Retinal pigment epithelial cell (primary cell): Measurements from ENCODE around the gene RPS6KB1.
"Not testable (repeated sequence)": the region's sequence is repeated elsewhere in the genome, so short reads cannot be mapped to it uniquely, and the experiment has no call there.

Experiments used
- DNase-seq: peaks from one replicate; pipeline ENCODE4 v3.0.0-alpha.2; 2010; ENCODE audit warnings: low read depth
- H3K4me3 ChIP-seq: 2 replicates; pipeline ENCODE4 v1.5.1; 2011; ENCODE audit warnings: mild to moderate bottlenecking, low read length, control low read depth, moderate library complexity
- TF ChIP-seq, protein P1 (sequence below): conservative IDR thresholded peaks from 2 replicates; pipeline ENCODE4 v1.5.1; 2011; ENCODE audit warnings: low read depth, low read length, control low read depth, inconsistent platforms

The RPS6KB1 gene

DNA sequence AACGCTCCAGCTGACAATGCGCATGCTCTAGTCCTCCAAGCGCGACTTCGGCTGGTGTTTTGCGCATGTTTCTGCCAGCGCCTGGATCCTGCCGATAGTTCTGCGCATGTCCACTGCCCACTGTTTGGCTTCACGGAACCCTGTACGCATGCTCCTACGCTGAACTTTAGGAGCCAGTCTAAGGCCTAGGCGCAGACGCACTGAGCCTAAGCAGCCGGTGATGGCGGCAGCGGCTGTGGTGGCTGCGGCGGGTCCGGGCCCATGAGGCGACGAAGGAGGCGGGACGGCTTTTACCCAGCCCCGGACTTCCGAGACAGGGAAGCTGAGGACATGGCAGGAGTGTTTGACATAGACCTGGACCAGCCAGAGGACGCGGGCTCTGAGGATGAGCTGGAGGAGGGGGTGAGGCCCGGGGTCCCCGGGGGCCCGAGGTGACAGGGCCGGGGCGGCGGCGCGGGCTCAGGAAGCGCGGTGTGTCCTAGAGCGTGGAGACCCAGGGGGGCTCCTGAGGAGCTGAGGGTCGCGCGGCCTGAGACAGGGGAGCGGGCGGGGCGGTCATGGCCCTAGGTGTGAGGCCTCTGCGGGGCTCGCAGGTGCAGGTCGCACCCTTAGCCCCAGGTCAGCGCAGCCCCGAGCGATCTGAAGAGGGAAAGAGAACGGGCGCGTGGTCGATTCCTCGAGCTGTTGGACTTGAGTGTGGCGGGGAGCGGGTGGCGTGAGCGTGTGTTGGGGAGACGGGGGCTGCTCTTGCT lies at the start of gene RPS6KB1, which contains the start of gene TUBD1:
TSS of gene RPS6KB1 (plus strand) at position 198 of the 752 bp plus-strand sequence. CDS start at position 262, 64 bp downstream.
TSS of gene TUBD1 (minus strand) at position 20 of the 752 bp plus-strand sequence. CDS start 1,941 bp downstream, outside the sequence.
- TF ChIP-seq, protein P1, sequence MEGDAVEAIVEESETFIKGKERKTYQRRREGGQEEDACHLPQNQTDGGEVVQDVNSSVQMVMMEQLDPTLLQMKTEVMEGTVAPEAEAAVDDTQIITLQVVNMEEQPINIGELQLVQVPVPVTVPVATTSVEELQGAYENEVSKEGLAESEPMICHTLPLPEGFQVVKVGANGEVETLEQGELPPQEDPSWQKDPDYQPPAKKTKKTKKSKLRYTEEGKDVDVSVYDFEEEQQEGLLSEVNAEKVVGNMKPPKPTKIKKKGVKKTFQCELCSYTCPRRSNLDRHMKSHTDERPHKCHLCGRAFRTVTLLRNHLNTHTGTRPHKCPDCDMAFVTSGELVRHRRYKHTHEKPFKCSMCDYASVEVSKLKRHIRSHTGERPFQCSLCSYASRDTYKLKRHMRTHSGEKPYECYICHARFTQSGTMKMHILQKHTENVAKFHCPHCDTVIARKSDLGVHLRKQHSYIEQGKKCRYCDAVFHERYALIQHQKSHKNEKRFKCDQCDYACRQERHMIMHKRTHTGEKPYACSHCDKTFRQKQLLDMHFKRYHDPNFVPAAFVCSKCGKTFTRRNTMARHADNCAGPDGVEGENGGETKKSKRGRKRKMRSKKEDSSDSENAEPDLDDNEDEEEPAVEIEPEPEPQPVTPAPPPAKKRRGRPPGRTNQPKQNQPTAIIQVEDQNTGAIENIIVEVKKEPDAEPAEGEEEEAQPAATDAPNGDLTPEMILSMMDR, result no peak
- peak; percentile 99 for DNase-seq
- peak within 1 kb of the TSS; percentile 71 for H3K4me3 ChIP-seq

DNA sequence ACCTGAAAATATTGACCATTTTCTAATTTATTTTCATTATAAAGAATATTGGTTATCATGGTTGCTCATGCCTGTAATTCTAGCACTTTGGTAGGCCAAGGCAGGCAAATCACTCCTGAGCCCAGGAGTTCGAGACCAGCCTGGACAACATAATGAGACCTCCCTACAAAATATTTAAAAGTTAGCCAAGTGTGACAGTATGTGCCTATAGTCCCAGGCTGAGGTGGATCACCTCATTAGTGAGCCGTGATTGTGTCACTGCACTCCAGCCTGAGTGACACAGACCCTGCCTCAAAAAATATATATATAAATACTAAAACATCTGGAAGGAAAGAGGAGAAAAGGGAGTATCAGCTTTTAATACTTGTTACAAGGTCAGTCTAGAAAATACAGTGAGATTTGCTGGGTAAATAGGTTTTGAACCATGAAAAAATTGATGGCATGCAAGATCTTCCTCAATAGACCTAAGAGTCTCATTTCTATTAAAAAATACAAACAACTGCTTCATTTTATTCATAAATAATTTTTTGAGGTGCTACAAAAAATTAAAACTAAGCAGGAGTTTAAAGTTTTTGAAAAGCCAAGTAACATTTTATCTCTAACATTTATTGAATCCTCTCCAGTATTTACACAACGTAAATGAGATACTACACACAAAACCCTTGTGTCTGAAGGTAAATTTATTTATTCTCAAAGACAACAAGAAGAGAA lies 47.9 kb upstream of the RPS6KB1 start:
- TF ChIP-seq, protein P1, result no peak
- no peak overlapping the region for H3K4me3 ChIP-seq
- DNase-seq, result no peak

DNA sequence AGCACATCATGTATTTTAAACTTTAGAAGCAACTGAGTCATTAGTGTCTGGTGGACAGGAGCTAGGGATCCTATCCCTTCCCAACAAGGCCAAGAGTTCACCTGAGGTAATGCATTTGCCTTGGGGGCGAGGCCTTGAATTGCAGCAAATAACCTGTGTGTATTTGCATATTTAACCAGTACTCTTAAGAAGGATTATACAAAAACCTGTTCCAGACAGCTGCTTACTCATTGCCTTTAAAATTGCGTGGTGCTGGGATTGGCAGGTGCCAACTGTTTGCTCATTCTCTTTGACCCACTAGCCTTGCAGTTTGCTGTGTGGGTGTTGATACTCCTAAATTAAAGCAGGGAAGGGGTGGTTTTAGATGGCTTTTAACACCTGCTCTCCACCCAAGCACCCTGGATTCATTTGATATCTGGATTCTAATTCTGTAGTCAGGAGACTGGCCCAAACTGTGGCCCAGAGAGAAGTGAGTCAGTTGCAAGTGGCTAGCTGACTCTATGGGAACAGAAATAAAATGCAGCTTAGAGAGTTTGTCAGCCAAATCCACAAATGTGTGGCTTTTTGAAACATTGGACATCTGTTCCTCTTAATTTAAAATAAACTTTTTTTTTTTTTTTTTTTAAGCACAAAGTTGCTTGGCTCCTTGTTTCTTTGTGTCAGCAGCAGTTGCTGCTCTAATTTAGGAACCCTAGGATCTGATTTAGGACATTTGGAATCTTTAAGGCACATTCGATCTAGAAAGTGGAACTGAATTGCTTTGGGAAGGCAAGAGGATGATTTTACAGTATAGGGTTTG lies 47.1 kb upstream of the RPS6KB1 start:
- no peak overlapping the region for H3K4me3 ChIP-seq

DNA sequence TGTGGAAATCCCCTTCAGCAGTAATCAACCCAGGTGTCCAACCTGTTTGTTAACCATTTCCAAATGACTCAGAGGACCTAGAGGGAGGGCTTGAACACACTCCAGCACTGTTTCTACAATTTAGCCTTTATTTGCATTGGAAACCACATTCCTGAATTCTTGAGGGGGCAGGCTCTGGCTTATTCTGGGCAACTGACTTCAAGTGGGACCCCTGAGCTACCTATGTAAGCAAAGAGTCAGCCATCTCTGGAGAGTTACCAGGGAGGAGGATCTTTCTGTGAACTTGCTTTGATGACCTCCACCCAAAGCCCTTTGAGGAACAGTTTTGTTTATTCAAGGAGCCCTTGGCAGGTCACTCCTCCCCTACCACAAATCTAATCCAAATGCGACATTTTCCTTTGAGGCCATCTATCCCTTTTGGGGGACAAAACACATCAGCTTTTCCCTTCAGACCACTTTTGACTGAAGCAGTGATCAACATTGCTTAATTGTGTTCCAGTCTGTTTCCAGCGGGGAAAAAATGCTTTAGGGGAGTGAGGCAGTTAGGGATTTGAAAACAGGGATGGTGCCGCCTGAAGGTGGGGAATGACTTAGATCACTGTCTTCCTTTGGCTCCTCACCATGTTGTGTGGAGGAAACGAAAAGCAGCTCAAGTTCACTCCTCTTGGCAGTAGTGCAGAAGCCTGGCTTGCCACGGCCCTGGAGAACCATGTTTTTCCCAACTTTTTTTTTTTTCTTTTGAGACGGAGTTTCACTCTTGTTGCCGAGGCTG lies 46.3 kb upstream of the RPS6KB1 start:
- TF ChIP-seq, protein P1, result no peak
- no peak for DNase-seq
- H3K4me3 ChIP-seq, result no peak overlapping the region

More for the DNA sequence above, 47.1 kb upstream of the RPS6KB1 start:
- TF ChIP-seq, protein P1, result no peak
- no peak for DNase-seq

DNA sequence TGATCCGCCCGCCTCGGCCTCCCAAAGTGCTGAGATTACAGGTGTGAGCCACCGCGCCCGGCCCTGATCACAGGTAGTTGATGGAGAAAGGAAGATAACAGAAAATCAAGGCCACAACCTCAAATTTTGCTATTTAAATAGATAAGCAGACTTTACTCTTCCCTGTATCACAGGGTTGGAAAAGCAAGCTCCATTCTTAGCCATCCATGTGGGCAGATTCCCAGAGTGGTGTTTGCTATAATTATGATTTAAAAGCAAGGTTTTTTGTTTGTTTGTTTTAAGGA lies 44.6 kb upstream of the RPS6KB1 start:
- TF ChIP-seq, protein P1, result no peak
- no peak overlapping the region for H3K4me3 ChIP-seq
- DNase-seq, result no peak

DNA sequence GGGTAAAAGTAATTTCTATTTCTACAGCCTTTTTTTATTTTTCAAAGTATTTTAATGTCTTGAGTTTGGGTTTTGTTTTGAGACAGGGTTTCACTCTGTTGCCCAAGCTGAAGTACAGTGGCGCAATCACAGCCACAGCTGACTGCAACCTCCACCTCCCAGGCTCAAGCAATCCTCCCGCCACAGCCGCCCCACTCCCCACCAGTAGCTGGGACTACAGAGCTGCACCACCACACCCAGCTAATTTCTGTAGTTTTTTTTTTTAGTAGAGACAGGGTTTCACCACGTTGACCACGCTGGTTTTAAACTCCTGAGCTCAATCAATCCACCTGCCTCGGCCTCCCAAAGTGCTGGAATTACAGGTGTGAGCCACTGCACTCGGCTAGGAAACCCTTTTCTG lies 44.1 kb upstream of the RPS6KB1 start:
- no peak overlapping the region for H3K4me3 ChIP-seq
- TF ChIP-seq, protein P1, result no peak
- DNase-seq, result no peak

DNA sequence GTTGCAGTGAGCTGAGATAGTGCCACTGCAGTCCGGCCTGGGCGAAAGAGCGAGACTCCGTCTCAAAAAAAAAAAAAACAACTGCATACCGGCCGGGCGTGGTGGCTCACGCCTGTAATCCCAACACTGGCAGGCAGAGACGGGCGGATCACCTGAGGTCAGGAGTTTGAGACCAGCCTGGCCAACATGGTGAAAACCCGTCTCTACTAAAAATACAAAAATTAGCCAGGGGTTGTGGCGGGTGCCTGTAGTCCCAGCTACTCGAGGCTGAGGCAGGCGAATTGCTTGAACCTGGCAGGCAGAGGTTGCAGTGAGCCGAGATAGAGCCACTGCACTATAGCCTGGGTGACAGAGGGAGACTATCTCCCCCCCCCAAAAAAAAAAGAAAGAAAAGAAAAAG lies 42.6 kb upstream of the RPS6KB1 start:
- H3K4me3 ChIP-seq, DNase-seq: not testable (repeated sequence)
